Amniotic stem cell (primary cell): ENCODE measurements around the gene OLFM4.

Source experiments
- DNase-seq: peaks from one replicate; lab custom pipeline; 2025; lab: John Stamatoyannopoulos, UW

Gene OLFM4

DNA sequence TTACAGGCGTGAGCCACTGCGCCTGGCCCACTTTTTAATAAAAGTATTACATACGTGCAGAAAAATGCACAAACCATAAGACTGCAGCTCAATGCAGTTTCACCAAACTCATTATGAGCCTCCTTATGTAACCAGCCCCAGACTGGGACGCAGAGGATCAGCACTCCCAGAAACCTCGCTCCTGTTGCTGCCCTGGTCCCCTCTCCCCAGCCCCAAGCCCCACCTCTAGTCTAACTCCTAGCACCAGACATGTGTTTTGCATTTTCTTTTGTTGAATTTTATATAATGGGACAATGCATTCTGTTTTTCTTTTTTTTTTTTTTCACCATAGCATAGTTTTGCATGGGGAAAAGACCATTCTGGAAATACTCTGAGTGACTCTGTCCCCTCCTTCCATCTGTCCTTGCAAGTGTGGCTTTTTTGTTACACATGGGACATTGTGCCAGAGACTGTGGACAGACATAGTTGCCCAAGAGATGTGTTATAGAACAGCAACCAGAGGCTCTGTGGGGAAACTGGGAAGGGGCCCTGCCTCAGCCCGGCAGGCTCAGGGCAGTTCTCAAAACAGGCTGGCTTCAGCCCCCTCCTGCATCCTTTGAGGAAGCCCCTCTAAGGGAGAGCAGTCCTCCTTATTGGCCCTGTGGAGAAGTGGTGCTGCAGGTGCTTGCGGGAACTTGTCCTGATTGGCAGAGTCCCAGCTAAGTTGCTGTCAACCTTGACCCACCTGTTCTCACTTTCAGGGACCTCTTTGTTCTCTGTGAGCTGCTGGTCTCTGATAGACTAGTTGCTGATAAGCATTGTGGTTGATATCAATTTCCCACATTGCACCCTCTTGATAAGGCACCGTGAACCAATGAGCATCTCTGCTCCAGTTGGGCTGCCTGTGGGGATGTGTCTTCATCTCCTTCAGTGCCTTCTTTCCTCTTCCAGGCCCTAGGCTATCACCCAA is 13.8 kb upstream of the OLFM4 start:
- DNase-seq: no peak

GRCh38 chr13:53015971-53016370 is 12.6 kb upstream of the OLFM4 start:
- no peak for DNase-seq

DNA sequence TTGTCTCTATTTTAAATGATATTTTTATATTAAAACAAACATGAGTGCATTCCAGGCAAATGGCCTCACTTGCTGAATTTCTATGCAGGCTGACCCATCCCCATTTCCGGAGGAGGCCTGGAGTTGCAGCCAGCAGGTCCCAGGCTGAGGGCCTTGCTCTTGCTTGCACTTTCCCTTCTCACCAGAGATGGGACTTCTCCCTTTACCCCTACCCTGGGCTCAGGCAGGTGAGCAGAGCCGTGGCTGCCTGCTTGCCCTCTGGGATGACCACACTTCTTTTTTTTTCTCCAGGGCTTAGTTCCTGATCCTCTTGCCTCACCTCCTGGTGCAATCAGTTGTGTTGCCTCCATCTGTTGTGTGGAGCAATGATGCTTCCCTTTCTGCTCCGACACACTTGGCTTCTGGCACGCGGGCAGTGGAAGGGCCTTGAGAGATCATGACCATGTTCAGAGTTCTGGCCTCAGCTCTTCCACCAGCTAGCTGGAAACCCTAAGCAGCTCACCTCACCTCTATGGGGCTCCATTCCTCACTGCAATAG is 11.1 kb upstream of the OLFM4 start:
- no peak for DNase-seq

GRCh38 chr13:53018690-53019647 is 9.6 kb upstream of the OLFM4 start:
- no peak for DNase-seq

DNA sequence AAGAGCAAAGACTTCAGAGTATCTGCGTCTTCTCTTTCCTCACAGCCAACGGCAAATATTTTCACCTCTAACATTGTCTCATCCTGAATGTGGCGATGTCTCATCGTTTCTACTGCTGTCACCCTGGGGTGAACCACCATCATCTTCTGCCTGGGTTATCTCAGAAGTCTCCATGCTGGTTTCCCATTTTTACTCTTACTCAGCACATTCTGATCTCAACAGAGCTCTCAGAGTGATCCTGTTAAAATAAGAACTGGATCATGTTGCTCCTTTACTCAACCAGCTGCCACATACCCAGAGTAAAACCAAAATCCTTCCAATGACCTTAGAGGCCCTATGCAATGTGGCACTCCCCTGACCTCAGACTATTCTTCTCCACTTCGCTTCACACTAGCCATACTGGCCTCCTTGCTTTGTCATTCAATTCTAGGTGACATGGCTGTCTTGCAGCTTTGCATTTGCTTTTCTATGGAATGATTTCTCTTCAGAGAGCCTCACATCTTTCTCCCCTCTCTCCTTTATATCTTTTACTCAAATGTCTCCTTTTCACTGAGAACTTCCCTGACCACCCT is 7.8 kb upstream of the OLFM4 start:
- no peak for DNase-seq

- DNase-seq: no peak
Observed at GRCh38 chr13:53023246-53023645, 5.4 kb upstream of the OLFM4 start.

DNA sequence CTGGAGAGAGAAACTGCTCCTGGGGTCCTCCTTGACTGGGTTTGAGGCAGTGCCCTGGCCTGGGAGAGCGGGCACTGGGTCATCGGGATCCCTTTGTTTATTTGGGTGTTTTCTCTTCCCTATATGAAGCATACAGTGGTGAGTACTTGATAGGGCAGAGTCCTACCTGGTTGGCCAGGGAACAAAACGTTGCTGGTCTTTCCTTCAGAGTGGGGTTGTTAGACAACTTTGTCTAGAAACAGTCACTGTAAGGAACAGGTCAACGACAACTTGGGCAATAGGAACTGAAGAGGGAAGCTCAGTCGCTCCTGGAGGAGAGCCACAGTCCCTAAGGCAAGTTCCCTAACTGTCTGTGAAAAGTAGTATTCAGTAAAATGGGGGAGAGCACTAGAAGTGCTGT is 550 bp upstream of the OLFM4 start:
- no peak for DNase-seq

DNA sequence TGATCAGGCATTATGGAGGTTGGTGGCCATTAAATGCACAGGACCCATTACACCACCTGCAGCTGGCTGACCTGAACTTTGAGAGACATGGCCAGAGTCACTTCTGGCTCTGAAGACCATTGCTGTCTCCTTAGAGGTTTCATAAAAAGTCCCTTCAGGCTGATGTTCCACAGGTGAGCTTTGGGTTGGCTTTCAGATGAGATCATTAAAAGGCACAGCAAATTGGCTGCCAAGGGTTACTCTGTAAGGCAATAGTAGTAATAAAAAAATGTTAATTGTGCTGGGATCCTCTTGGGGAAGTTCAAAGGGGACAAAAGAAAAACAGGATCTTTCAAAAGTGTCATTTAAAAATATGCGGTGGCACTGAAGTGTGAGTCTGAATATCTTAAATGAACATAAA is 4.2 kb downstream of the OLFM4 start:
- no peak for DNase-seq

- DNase-seq: no peak
Observed at GRCh38 chr13:53038993-53039392, 10.4 kb downstream of the OLFM4 start.

GRCh38 chr13:53041968-53042516 is 13.4 kb downstream of the OLFM4 start:
- no peak for DNase-seq

- no peak for DNase-seq
Observed at GRCh38 chr13:53042877-53043276, 14.3 kb downstream of the OLFM4 start.

DNA sequence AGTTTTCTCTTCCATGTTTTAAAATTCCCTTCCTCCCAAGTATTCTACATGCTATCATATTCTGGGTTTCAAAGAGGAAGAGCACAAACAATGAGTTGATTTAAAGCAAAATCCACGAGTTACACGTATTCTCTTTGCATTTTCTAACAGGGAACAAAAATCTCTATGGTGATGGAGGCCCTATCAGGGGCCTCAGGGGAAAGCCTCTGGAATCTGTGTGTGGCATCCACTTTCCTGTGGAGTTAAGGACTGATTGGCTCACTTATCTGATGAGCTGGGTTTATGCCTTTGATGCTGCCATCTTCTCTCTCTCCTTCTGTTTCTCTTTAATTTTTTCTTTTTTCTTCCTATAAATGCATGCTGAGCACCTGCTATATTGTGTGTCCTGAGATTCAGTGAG is 14.8 kb downstream of the OLFM4 start:
- DNase-seq: no peak

DNA sequence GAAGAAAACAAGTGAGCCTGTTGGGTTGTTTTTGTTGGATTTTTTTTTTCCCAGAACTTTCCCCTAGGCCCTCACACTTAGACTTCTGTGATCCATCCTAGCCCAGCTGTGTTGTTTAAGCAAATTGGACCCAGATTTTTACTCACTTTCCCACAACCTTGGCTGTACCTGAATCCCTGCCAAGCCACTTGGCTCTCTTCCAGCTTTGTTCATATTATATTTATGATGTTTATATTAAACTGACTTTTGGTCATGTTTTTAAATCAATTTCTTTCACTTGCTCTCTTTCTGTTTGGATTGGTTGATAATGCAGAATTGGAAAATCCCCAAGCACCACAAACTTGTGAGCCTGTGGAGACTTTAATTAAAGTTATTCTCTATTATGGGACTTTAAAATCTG is 16.6 kb downstream of the OLFM4 start:
- no peak for DNase-seq

DNA sequence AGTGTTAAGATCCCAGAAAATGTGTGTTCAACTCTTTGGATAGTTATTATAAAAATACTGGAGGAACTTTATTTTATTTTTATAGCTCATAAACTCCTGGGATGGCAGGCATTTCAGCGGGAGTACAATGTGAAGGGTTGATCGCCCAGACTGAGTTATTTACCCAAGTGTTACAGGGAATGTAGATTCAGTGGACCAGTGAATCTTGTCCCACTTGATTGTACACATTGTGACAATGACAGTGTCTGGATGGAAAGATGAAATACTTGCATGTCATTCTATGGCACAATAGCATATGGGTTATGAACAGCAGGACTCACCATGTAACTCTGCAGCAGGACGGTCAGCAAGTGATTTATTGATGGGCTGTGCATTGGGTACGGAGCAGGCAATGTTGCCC is 20.3 kb downstream of the OLFM4 start:
- no peak for DNase-seq

GRCh38 chr13:53050151-53050550 is 21.5 kb downstream of the OLFM4 start:
- no peak for DNase-seq

- no peak for DNase-seq
Observed at GRCh38 chr13:53052675-53053074, 24.1 kb downstream of the OLFM4 start.

DNA sequence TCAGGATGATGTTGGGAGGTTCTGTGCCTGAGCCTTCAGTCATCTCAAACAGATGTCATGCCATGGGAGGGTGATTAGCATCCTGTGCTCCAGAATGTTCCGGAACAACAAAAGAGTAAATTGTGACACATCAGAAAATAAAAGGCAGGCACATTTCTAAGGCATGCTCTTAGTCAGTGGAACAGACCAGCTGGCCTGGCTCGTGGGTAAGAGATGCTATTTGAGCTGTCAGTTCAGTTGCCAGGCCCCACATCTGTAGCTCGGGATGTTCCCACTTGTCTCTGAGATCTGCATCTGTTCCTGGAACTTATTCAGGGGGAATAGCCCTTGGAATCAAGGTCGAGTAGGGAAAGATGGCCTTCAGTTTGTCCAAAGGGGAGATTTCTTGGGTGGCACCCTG is 26.0 kb downstream of the OLFM4 start:
- no peak for DNase-seq

- no peak for DNase-seq
Observed at GRCh38 chr13:53058065-53058679, 29.6 kb downstream of the OLFM4 start.

DNA sequence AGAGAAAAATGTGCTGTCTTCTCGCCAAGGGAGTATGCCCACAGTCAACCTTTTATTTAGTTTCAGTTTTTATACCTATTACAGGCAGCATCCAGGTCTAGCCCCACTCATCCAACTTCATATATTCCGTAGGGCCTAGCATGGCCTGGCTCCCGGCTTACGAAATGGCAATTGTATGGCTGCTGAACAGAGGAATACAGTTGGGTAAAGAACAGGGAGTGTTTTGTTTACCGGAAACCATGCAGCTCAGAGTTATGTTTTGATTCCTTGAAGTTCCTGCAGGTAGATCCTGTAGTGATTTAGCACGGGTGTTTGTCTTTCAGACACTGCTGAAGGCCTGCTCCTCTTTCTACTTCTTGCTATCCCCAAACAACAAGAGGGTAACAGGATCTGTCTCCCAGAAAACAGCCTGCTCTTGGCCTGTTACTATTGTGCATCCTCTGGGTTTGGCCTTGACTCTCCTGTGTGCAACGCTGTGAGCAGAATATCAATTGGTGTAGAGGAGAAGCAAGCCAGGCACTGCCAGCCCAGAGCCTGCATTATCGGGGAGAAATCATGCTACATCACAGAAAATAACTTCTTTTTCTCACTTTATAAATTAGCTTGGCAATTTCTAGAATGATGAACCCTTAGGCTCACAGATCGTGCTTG is 32.4 kb downstream of the OLFM4 start:
- DNase-seq: no peak

DNA sequence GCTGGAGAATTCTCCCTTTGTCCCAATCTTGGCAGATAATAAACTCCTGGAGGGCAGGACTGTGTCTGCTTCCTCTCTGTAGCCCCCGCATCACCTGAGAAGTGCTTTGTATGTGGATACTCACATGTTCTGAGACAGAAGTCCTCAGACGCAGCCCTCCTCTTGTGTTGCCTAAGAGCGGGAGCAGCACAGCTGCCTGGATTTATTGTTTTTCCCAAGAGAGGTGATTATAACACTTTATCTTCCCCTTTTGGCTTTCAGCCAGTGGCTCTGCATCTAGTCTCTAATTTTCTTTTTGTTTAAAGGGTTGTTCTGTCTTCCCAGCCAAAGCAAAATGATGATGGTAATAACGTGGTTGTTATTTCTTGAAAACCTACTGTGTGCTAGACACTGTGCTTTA is 36.1 kb downstream of the OLFM4 start:
- no peak for DNase-seq

GRCh38 chr13:53066411-53066810 is 37.8 kb downstream of the OLFM4 start:
- no peak for DNase-seq
